K562 (cell line): ENCODE measurements around the gene RTL10. TPM values are rescaled to one million over a fixed set of nuclear protein-coding genes. Genes with fewer than 3 reads are reported as not detected.

Source experiments
- GTF2F1 ChIP-seq: IDR thresholded peaks from 2 replicates; pipeline ENCODE4 v1.6.1; 2011; ENCODE audit warnings: low read depth, low read length, improper control_type of control experiment
- HDAC6 ChIP-seq: IDR thresholded peaks from 2 replicates; pipeline ENCODE4 v1.6.1; 2012; ENCODE audit warnings: low read depth, mild to moderate bottlenecking, control low read depth, inconsistent platforms, low read length, moderate library complexity
- LARP7 ChIP-seq: fragments of 450-650 bp; IDR thresholded peaks from 2 replicates; pipeline ENCODE4 v1.6.1; 2016
- MCM2 ChIP-seq: fragments of 450-650 bp; IDR thresholded peaks from 2 replicates; pipeline ENCODE4 v1.6.1; 2017; ENCODE audit warnings: low read depth, mild to moderate bottlenecking
- NFXL1 ChIP-seq: fragments of 450-650 bp; formaldehyde crosslinking; IDR thresholded peaks from 2 replicates; pipeline ENCODE4 v1.4.0; 2021; ENCODE audit warnings: mild to moderate bottlenecking
- NR4A1 ChIP-seq, 2 experiments: fragments of 250-450 bp in 1 of 2; fragments of 450-650 bp in 1 of 2; sonication (Bioruptor Pico) in 1 of 2; IDR thresholded peaks; 2 replicates each; pipeline versions ENCODE4 v1.4.0 to v1.6.1; 2016 to 2020; ENCODE audit warnings: mild to moderate bottlenecking in 2 of 2, missing compliant biosample characterization in 1 of 2, missing genetic modification characterization in 1 of 2, moderate library complexity in 1 of 2
- POLR2B ChIP-seq: fragments of 450-650 bp; IDR thresholded peaks from 2 replicates; pipeline ENCODE4 v1.6.1; 2018; ENCODE audit warnings: low read depth; ENCODE audit not compliant: partially characterized antibody
- RUNX1 ChIP-seq: sonication (generic); IDR thresholded peaks from 2 replicates; pipeline ENCODE4 v1.6.1; 2016; ENCODE audit warnings: antibody characterized with exemption, low read depth
- SETDB1 ChIP-seq: IDR thresholded peaks from one replicate; pipeline ENCODE4 v1.6.1; 2012; ENCODE audit warnings: low read length, control low read depth, inconsistent platforms
- SMARCA4 ChIP-seq: fragments of 450-650 bp; IDR thresholded peaks from 2 replicates; pipeline ENCODE4 v1.6.1; 2016
- SMARCE1 ChIP-seq: fragments of 450-650 bp; IDR thresholded peaks from 2 replicates; pipeline ENCODE4 v1.7.1; 2016; ENCODE audit warnings: mild to moderate bottlenecking
- TRIM28 ChIP-seq: fragments of 450-650 bp; IDR thresholded peaks from 2 replicates; pipeline ENCODE4 v1.6.1; 2017
- polyA plus RNA-seq, 8 experiments: library from polyadenylated mRNA; depleted of rRNA in 4 of 8; stranded (reverse) in 5 of 8; unstranded in 3 of 8; fragments of >200 nt; fragmentation: Nextera tagmentation in 2 of 8; fragmentation: Illumina TruSeq in 1 of 8; extraction: Ambion mirVana in 2 of 8; extraction: Trizol in 1 of 8; gene quantifications; 2 replicates each; pipeline versions ENCODE4 v1.2.1 to v1.2.3, GENCODE V29; 2011 to 2014; ENCODE audit warnings: inconsistent platforms in 1 of 8, missing spikeins in 1 of 8
- total RNA-seq, 7 experiments: library from RNA; depleted of rRNA in 6 of 7; stranded (reverse); fragments of >200 nt in 6 of 7; fragmentation: Illumina TruSeq in 2 of 7; extraction: Trizol in 2 of 7; gene quantifications; 2 replicates each; pipeline versions ENCODE4 v1.2.1 to v1.2.3, GENCODE V29; 2011 to 2021; ENCODE audit warnings: low replicate concordance in 1 of 7
- TF ChIP-seq, protein P1 (sequence below): sonication (generic); formaldehyde crosslinking; IDR thresholded peaks from 2 replicates; pipeline ENCODE4 v1.8.0; 2023; ENCODE audit warnings: missing genetic modification reagents, mild to moderate bottlenecking, borderline replicate concordance
- TF ChIP-seq, protein P2 (sequence below): fragments of 200-800 bp; sonication (Bioruptor generic); IDR thresholded peaks from 2 replicates; pipeline ENCODE4 v1.6.1; 2017; ENCODE audit warnings: missing genetic modification characterization, missing compliant biosample characterization
- TF ChIP-seq, protein P3 (sequence below), 2 experiments: fragments of 200-800 bp in 1 of 2; sonication (Bioruptor generic) in 1 of 2; sonication (generic) in 1 of 2; formaldehyde crosslinking in 1 of 2; IDR thresholded peaks in 1 of 2; conservative IDR thresholded peaks in 1 of 2; 2 replicates each; pipeline versions ENCODE4 v1.5.0 to v1.6.1; 2016 to 2020; ENCODE audit warnings: missing compliant biosample characterization in 1 of 2, missing genetic modification characterization in 1 of 2, missing genetic modification reagents in 1 of 2
- TF ChIP-seq, protein P4 (sequence below): fragments of 250-450 bp; sonication (Bioruptor Pico); IDR thresholded peaks from 2 replicates; pipeline ENCODE4 v1.4.0; 2020; ENCODE audit warnings: mild to moderate bottlenecking, moderate library complexity, borderline replicate concordance

RTL10 gene
- total and polyA plus RNA-seq, 9 of the 15 experiments (the other 6 are each of a cell fraction or from before 2014, with no cell fraction given) = 19.8 to 75.5 (median 32.5) TPM

DNA sequence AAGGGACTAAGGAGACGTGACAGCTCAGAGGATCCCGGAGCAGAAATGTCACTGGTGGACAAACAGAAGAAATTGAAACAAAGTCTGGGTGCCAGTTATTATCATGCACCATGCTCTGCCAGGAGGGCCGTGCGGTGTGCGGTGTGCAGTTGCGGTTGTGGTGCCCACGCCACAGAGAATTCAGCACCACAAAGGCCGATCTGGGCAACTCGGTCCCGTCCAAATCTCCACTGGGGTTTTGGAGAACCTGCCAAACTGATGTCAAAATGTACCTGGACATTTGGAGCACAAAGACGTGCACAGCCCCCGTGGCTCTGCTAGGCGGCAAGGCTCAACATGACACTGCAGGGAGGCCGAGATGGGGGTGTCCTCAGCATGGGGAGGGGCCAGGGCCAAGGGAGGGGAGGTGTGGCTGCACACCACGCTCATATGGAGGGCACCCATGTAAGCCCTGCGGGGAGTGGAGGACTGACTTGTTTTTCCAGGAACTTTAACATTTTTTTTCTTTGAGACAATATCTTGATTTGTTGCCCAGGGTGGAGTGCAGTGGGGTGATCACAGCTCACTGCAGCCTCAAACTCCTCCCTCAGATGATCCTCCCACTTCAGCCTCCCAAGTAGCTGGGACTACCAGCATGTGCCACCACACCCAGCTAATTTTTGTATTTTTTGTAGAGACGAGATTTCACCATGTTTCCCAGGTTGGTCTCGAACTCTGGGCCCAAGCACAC is 39.4 kb downstream of the RTL10 start (continued):
- TF ChIP-seq SMARCE1 (peak; percentile 85), SETDB1 (peak; percentile 53), SMARCA4 (peak; percentile 84), NR4A1 (CRISPR knock-in tag; IDR thresholded peaks at IDR 0.05) (peak; percentile 76; the same call in 1 of the 2 replicates), NR4A1 (tag; IDR thresholded peaks at IDR 0.05) (peak; percentile 83), HDAC6 (0 out of 2 replicates have a peak, but pooled peaks have one; percentile 40), GTF2F1 (0 out of 2 replicates have a peak, but pooled peaks have one; percentile 39), LARP7 (peak; percentile 63), RUNX1 (peak; percentile 48; the same call in 1 of the 2 replicates), MCM2 (peak; percentile 73; the same call in 1 of the 2 replicates), TRIM28 (peak; percentile 91), NFXL1 (CRISPR knock-in tag) (peak; percentile 72; the same call in 1 of the 2 replicates), POLR2B (peak; percentile 49)
- TF ChIP-seq, protein P1, sequence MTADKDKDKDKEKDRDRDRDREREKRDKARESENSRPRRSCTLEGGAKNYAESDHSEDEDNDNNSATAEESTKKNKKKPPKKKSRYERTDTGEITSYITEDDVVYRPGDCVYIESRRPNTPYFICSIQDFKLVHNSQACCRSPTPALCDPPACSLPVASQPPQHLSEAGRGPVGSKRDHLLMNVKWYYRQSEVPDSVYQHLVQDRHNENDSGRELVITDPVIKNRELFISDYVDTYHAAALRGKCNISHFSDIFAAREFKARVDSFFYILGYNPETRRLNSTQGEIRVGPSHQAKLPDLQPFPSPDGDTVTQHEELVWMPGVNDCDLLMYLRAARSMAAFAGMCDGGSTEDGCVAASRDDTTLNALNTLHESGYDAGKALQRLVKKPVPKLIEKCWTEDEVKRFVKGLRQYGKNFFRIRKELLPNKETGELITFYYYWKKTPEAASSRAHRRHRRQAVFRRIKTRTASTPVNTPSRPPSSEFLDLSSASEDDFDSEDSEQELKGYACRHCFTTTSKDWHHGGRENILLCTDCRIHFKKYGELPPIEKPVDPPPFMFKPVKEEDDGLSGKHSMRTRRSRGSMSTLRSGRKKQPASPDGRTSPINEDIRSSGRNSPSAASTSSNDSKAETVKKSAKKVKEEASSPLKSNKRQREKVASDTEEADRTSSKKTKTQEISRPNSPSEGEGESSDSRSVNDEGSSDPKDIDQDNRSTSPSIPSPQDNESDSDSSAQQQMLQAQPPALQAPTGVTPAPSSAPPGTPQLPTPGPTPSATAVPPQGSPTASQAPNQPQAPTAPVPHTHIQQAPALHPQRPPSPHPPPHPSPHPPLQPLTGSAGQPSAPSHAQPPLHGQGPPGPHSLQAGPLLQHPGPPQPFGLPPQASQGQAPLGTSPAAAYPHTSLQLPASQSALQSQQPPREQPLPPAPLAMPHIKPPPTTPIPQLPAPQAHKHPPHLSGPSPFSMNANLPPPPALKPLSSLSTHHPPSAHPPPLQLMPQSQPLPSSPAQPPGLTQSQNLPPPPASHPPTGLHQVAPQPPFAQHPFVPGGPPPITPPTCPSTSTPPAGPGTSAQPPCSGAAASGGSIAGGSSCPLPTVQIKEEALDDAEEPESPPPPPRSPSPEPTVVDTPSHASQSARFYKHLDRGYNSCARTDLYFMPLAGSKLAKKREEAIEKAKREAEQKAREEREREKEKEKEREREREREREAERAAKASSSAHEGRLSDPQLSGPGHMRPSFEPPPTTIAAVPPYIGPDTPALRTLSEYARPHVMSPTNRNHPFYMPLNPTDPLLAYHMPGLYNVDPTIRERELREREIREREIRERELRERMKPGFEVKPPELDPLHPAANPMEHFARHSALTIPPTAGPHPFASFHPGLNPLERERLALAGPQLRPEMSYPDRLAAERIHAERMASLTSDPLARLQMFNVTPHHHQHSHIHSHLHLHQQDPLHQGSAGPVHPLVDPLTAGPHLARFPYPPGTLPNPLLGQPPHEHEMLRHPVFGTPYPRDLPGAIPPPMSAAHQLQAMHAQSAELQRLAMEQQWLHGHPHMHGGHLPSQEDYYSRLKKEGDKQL (CRISPR knock-in tag) = no peak
- TF ChIP-seq, protein P2, sequence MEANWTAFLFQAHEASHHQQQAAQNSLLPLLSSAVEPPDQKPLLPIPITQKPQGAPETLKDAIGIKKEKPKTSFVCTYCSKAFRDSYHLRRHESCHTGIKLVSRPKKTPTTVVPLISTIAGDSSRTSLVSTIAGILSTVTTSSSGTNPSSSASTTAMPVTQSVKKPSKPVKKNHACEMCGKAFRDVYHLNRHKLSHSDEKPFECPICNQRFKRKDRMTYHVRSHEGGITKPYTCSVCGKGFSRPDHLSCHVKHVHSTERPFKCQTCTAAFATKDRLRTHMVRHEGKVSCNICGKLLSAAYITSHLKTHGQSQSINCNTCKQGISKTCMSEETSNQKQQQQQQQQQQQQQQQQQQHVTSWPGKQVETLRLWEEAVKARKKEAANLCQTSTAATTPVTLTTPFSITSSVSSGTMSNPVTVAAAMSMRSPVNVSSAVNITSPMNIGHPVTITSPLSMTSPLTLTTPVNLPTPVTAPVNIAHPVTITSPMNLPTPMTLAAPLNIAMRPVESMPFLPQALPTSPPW (CRISPR knock-in tag) = peak; percentile 78
- TF ChIP-seq, protein P3, sequence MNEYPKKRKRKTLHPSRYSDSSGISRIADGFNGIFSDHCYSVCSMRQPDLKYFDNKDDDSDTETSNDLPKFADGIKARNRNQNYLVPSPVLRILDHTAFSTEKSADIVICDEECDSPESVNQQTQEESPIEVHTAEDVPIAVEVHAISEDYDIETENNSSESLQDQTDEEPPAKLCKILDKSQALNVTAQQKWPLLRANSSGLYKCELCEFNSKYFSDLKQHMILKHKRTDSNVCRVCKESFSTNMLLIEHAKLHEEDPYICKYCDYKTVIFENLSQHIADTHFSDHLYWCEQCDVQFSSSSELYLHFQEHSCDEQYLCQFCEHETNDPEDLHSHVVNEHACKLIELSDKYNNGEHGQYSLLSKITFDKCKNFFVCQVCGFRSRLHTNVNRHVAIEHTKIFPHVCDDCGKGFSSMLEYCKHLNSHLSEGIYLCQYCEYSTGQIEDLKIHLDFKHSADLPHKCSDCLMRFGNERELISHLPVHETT (CRISPR knock-in tag; conservative IDR thresholded peaks at IDR 0.05 in 1 of 2, IDR thresholded peaks at IDR 0.05 in 1 of 2) = 0 out of 4 replicates have a peak, but pooled peaks of 1 of the 2 experiments have one; percentile 21
- TF ChIP-seq, protein P4, sequence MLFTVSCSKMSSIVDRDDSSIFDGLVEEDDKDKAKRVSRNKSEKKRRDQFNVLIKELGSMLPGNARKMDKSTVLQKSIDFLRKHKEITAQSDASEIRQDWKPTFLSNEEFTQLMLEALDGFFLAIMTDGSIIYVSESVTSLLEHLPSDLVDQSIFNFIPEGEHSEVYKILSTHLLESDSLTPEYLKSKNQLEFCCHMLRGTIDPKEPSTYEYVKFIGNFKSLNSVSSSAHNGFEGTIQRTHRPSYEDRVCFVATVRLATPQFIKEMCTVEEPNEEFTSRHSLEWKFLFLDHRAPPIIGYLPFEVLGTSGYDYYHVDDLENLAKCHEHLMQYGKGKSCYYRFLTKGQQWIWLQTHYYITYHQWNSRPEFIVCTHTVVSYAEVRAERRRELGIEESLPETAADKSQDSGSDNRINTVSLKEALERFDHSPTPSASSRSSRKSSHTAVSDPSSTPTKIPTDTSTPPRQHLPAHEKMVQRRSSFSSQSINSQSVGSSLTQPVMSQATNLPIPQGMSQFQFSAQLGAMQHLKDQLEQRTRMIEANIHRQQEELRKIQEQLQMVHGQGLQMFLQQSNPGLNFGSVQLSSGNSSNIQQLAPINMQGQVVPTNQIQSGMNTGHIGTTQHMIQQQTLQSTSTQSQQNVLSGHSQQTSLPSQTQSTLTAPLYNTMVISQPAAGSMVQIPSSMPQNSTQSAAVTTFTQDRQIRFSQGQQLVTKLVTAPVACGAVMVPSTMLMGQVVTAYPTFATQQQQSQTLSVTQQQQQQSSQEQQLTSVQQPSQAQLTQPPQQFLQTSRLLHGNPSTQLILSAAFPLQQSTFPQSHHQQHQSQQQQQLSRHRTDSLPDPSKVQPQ = no peak
